Stimulated activated CD8-positive, alpha-beta memory T cell treated with anti-CD3 and anti-CD28 coated beads, Interleukin-2, amount 100 ng/mL, for 1 hour (primary cell): ENCODE measurements around the gene HKDC1.
"Not testable (repeated sequence)": the region's sequence is repeated elsewhere in the genome, so short reads cannot be mapped to it uniquely, and the experiment has no call there.

Experiments used
- DNase-seq, 2 donors: peaks; one replicate each; pipeline ENCODE4 v3.0.0-alpha.2; 2020; ENCODE audit warnings: low read depth in 2 of 2

The HKDC1 gene

DNA sequence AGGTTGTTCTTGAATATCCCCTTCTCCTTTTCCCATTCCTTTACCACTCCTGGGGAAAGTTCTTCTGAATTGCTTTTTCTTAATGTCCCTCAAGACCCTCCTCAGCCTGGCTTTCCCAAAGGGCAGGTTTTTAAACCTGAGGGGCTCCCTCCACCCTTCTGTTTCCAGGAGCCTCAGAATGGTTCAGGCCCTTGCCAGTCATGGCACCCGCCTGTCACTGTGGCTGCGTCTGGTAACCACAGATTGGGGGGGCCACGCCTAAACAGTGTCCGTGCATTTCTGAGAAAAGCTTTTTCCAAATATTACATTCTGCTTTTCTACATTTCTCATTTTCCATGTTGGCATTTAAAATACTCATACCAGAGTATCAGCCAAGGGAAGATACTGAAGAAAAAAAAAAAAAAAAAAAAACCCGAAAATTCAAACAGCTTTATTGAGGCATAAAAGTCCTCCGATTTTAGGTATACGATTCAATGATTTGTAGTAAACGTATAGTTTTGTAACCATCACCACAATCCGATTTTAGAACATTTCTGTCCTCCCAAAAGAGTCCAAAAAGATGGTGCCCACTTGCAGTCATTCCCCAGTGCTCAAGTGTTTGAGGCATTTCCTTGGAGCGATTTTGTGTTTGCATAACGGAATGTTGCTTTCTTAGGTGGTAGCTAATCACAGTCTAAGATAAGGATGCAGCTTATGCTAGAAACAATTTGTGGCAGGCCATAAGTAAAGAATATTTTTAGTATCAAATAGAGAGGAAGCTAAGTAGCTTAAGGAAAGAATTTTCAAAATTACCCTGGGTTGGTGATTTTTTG lies 22.1 kb downstream of the HKDC1 start:
- DNase-seq = no peak

DNA sequence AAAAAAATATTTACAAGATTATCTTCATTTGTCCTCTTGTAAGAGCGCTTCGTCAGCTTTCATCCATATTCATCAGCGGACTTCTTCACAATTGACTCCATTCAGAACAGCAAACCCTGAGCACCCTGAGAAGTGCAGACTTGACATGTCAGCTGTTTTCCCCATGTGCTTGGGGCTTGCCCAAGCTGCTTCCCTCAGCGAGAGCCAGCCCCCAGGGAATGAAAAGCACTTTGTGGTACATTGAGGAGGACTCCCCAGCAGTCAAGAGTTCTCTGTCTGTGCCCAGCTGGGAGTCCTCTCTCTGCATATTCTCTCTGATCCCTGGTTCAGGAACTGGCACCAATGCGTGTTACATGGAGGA lies 22.7 kb downstream of the HKDC1 start:
- DNase-seq = no peak

DNA sequence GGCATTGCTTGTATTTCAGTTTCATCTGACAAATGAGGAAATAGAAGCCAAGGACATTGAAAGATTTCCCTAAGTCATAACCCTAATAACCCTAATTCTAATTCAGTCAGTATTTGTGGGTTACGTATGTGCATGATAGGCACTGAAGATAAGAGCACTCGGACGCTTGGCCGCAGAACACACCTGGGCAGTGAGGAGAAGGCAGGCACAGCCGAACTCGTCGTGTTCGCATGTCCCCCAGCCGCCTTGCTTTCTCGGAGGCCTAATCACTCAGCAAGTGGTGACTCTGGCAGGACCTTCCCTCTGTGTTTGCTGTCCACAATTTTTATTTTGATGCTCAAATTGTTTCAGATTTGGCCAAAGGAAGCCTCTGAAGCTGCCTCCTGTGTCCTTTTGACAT lies 23.7 kb downstream of the HKDC1 start:
- DNase-seq = no peak

DNA sequence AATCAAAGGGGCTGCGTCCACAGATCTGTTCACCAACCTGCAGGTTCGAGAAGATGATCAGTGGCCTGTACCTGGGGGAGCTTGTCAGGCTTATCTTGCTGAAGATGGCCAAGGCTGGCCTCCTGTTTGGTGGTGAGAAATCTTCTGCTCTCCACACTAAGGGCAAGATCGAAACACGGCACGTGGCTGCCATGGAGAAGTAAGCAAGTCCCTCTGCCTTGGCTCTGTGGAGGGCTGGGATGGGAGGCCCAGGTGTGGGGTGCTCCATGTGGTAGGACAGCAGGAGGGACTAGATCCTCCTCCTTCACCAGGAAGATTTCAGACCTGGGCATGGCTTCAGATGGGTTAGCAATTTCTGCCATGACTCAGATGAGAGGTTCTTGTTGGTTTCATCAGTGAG lies 25.9 kb downstream of the HKDC1 start:
- no peak for DNase-seq

DNA sequence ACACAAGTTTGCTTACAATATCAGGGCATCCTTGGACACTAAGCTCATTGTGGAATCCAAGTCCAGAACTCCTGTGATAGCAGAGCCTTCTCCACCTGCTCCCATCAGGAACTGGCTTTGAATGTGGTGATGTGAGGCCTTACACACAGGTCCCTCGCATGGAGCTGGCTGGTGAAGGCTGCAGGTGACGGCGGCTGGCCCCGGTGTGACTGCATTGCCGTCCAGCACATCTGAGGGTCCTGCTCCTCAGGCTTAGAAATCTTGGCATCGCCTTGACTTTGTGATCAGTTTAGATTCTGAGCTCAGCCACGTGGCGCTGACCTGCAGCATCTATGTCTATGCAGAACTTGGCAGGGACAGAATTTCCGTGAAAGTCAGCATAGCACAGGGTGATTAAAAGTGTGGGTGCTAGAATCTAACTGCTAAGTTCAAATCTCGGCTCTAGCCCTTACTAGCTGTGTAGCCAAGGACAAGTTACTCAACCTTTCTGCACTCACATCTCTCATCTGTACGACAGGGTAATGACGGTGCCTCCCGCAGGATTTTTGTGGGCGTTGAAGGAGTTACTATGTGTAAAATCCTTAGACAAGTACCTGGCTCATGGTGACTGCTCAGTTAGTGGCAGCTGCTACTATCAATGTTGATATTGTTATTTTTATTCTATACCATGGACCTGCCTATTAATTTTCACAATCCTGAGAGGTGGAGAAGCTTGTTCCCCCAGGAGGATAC lies 26.6 kb downstream of the HKDC1 start:
- DNase-seq = no peak

DNA sequence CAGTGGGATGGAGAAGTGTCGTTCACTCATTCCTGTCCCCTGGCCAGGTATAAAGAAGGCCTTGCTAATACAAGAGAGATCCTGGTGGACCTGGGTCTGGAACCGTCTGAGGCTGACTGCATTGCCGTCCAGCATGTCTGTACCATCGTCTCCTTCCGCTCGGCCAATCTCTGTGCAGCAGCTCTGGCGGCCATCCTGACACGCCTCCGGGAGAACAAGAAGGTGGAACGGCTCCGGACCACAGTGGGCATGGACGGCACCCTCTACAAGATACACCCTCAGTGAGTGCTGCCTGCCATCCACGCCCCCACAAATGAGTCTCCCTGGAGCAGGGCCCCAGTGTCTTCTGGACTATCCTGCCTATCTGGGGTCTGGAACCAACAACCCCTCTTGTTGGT lies 27.2 kb downstream of the HKDC1 start:
- DNase-seq = no peak

DNA sequence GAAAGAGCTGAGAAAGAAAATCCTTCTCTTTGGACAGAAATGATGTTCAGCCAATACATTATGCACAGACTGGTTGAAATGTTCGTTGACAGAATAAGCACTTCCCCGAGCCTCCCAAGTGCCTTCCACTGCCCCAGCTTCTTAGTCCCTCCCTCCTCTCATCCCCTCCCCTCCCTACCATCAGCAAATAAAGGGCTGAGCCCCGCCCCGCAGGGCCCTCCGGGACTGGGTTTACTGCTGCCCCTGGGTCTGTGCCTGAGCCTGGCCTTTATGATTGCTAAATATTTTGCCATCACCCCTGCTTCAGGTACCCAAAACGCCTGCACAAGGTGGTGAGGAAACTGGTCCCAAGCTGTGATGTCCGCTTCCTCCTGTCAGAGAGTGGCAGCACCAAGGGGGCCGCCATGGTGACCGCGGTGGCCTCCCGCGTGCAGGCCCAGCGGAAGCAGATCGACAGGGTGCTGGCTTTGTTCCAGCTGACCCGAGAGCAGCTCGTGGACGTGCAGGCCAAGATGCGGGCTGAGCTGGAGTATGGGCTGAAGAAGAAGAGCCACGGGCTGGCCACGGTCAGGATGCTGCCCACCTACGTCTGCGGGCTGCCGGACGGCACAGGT lies 28.1 kb downstream of the HKDC1 start:
- DNase-seq = no peak

DNA sequence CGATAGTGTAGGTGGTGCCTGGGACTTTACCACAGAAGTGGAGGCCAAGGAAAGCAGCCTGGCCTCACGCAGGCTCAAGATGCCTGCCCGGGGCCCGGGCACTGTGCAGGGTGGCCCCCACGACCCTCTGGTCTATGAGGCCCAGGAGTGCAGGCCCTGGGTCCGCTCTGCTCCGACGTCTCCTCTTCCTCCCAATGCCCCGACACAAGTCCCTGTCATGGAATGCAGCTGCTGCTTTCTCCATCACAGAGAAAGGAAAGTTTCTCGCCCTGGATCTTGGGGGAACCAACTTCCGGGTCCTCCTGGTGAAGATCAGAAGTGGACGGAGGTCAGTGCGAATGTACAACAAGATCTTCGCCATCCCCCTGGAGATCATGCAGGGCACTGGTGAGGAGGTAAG lies 29.9 kb downstream of the HKDC1 start:
- DNase-seq = no peak

DNA sequence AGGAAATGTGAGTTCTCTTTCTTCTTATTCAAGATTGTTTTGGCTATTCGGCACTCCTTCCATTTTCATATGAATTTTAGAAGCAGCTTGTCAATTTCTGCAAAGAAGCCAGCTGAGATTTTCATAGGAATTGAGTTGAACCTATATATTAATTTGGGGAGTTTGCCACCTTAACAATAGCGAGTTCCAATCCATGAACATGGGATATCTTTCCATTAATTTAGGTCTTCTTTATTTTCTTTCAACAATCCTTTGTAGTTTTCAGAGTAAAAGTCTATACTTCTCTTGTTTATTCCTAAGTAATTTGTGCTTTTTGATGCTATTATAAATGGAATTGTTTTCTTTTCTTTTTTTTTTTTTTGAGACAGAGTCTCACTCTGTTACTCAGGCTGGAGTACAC lies 31.3 kb downstream of the HKDC1 start:
- not testable (repeated sequence) for DNase-seq

DNA sequence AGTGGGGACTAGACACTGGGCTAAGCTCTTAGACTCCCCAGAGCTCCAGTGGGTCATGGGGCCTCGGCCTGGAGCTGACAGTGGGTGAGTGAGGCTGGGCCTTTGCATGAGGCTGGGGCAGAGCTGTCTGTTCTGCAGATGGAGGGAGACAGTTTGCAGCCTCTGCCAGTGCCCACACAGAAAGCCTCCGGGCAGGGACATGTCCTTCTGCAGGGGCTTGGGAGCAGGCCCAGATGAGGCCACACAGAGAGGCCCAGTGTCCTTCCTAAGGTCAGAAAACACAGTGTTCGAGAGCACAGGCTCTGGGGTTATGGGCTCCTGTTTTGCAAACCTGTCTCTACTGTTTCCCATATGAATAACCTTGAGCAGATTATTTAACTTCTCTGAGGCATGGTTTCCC lies 33.0 kb downstream of the HKDC1 start:
- no peak for DNase-seq

DNA sequence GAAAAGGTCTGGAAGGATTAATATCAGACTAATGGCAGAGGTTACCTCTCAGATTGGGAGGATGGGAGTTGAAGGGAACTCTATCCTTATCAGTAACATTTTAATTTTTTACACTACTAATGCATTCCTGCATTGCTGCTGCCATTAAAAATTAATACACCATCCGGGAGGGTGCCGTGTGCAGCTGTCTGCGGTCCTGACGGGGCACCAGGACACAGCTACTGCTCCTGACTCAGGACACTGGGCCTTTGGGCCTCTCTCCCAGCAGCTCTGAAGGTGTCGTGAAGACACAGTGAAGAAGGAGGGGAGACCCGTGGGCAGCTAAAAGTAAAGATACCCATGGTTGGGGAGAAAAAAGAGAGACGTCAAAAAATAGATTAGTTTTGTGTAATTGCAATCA lies 34.7 kb downstream of the HKDC1 start:
- no peak for DNase-seq

DNA sequence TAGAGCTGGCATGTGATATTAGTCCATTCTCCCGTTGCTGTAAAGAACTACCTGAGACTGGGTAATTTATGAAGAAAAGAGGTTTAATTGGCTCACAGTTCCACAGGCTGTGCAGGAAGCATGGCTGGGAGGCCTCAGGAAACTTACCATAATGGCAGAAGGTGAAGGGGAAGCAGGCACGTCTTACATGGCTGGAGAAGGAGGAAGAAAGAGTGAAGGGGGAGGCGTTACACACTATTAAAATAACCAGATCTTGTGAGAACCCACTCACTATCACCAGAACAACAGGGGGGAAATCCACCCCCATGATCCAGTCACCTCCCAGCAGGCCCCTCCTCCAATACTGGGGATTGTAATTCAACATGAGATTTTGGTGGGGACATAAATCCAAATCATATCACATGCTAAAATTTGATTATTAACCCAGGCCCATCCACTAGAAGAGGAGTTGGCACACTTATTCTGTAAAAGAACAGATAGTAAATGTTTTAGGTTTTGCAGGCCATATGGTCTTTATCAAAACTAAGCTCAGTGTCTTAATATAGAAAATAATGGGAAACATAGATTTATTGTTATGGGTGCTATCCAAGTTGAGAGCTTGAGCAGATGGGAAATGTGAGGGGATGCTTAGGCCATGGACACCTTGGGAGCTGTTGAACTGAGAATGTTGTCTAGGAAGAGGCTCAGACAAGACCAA lies 39.6 kb downstream of the HKDC1 start:
- no peak for DNase-seq

DNA sequence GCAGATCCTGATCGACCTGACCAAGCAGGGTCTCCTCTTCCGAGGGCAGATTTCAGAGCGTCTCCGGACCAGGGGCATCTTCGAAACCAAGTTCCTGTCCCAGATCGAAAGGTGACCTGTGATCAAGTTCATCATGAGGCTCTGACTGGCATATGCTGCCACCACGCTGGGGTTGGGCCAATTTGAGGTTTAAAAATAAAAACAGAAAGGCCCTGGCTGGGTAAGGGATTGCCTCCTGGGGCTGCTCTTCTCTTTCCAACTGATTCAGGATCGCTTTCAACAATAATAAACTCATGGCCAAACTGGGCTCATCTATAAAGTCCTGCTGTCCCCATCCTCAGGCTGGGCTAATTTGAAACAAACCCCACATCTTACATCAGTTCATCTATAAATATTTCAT lies 41.1 kb downstream of the HKDC1 start:
- DNase-seq = no peak

DNA sequence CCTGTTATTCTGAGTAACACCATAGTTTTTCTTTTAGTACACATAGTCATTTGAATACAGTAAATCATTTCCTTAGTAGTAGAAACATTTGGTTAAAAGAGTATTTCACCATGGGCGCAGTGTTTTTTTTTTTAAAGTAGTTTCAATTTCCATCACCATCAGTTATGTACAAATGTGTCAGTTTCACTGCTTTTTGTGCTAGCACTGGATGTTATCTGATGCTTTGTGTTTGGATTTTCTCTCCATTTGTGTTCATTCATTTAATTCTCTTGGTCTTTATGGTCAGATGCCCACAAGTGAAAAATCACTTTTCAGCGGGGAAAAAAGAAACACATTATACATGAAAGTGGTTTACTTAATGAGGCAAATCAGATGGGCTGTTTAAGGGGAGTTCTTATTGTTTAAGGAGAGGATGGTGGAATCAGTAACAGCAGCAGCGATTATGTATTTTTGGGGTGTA lies 42.2 kb downstream of the HKDC1 start:
- no peak for DNase-seq

DNA sequence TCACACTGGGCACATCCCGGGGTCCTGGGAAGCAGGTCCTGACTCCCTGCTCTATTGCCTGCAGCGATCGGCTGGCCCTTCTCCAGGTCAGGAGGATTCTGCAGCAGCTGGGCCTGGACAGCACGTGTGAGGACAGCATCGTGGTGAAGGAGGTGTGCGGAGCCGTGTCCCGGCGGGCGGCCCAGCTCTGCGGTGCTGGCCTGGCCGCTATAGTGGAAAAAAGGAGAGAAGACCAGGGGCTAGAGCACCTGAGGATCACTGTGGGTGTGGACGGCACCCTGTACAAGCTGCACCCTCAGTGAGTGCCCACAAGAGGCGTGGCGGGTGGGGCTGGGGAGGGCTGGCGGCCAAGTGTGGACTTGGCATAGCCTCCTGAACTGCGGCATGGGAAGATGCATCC lies 45.4 kb downstream of the HKDC1 start:
- DNase-seq = no peak

DNA sequence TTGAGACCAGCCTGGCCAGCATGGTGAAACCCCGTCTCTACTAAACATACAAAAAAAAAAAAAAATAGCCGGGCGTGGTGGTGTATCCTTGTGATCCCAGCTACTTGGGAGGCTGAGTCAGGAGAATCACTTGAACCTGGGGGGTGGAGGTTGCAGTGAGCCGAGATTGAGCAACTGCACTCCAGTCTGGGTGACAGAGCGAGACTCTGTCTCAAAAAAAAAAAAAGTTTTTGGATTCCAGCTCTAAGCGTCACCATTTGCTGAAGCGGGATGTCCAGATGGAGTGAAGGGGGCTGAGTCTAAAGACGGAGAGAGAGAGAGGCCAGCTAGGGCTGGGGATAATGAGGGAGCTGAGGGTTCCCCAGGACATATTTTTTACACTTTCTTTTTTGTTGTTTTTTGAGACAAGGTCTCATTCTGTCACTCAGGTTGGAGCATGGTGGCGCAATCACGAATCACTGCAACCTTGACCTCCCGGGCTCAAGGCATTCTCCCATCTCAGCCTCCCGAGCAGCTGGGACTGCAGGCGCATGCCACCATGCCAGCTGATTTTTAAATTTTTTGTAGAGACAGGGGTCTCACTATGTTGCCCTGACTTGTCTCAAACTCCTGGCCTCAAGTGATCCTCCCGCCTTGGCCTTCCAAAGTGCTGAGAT lies 48.8 kb downstream of the HKDC1 start:
- DNase-seq = no peak

DNA sequence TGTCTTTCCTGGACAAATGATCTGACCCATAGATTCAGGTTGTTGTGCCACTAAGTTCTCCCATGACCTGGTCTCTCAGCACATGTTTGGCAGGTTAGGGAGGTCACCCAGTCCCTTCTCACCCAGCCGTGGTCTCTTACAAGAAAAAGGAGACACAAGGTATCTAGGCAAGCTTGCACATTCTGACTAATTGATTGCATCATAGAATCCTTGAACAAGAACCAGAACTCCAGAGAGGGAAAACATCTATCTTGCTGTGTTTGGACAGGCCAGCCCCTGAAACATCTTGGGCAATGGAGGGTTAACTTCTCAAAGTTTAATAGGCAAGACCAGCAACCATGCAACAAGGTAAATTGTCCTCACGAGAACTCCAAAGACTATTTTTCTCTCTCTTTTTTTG lies 49.6 kb downstream of the HKDC1 start:
- no peak for DNase-seq

DNA sequence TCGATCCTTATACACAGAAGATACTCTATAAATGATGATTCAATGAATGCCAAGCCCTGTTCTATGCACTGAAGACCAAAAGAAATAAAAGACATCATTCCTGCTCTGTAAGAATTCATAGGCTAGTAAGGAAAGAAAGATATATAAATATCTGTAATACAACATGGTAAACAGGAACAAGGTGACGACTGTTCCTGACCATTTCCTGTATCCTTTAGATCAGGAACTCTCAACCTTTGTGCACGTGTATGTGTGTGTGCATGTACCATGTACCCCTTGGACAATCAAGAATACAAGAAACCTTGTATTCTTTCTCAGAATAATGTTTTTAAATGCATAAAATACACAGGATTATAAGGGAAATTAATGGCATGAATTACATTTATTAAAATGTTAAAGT lies 50.9 kb downstream of the HKDC1 start:
- DNase-seq = no peak

DNA sequence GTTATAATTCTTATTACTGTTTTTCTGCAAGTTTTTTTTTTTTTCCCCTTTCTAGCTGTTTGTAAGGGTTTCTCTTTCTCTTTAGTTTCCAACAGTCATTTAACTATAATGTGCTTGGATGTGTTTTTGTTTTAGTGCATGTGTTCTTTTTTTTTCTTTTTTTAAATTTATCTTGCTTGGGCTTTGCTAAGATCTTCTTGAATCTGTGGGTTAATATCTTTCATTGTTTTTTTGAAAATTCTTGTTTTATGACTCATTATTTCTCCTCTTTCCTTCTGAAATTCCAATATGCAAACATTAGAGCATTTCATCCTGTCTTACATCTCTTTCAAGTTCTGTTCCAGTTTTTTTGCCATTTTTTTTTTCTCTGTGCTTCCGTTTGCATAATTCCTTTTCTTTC lies 52.5 kb downstream of the HKDC1 start:
- no peak for DNase-seq

DNA sequence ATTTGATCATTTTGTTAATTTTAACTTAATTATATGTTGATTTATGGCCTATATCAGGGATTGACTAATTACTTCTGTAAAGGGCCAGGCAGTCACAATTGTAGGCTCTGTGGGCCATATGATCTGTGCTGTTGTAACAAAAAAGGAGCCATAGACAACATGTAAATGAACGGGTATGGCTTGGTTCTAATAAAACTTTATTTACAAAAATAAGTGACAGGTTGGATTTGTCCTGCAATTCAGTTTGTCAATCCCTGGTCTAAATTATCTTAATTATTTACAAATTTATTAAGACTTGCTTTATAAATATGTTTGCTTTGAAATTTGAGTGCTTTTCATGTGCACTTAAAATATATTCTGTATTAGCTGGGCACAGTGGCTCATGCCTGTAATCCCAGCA lies 55.3 kb downstream of the HKDC1 start:
- no peak for DNase-seq

DNA sequence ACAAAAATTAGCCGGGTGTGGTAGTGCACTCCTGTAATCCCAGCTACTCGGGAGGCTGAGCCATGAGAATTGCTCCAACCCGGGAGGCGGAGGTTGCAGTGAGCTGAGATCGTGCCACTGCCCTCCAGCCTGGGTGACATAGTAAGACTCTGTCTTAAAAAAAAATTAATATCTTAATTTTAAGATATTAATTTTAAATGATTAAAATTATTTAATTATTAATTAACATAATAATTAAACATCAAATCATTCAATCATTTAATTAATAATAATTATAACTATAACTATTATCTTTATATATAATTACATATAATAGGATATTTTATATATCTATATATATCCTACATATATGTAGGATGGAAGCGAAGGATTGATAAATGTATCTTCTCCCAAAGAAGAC lies 56.4 kb downstream of the HKDC1 start:
- DNase-seq = no peak

DNA sequence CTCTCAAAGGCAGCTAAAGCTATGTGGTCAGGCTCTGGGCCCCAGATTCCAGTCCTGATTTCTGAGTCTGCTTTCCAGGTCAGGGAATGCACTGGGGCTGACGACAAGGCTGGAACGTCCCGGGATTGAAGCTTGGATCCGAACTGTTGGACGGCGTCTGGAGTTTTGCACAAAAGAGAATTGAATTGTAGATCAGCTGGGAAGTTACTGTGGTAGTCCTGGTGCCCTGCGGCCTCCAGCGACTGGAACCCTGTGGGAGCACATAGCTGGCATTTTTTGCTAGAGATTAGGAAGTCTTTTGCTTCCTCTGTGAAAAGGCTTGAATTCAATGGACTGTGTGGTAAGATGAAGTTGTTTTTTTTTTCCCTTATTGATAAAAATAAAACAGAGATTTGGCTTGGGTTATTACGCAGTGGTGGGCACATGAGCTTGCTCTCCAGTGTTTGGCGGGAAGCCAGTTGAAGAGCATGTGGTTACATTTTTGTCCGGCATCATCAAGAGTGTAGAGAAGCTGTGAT lies 58.4 kb downstream of the HKDC1 start, which contains the start of gene HK1:
HK1 (plus strand) TSS at position 51 of the 518 bp plus-strand sequence.
- no peak for DNase-seq
